SKM-1 treated with dmso at 0.1 percent for 144 hours (cell line): ENCODE results near the gene FBXO27.
"Not testable (repeated sequence)": the region's sequence is repeated elsewhere in the genome, so short reads cannot be mapped to it uniquely, and the experiment has no call there.

Source experiments
- DNase-seq: peaks from one replicate; lab custom pipeline; 2025; ENCODE audit not compliant: unreplicated experiment; lab: John Stamatoyannopoulos, UW

The FBXO27 gene

GRCh38 chr19:38989066-38989605 is 43.2 kb downstream of the FBXO27 start:
- no peak for DNase-seq

- DNase-seq, result not testable (repeated sequence)
Observed at GRCh38 chr19:38988627-38989026, 43.7 kb downstream of the FBXO27 start.

DNA sequence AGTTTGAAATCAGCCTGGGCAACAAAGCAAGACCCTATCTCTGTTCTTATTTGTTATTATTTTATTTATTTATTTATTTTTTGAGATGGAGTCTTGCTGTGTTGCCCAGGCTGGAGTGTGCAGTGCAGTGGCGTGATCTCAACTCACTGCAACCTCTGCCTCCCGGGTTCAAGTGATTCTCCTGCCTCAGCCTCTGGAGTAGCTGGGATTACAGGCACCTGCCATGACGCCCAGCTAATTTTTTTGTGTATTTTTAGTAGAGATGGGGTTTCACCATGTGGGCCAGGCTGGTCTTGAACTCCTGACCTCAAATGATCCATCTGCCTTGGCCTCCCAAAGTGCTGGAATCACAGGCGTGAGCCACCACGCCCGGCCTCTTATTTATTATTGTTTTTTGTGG is 44.6 kb downstream of the FBXO27 start:
- not testable (repeated sequence) for DNase-seq

GRCh38 chr19:38985262-38985661 is 47.1 kb downstream of the FBXO27 start:
- no peak for DNase-seq

DNA sequence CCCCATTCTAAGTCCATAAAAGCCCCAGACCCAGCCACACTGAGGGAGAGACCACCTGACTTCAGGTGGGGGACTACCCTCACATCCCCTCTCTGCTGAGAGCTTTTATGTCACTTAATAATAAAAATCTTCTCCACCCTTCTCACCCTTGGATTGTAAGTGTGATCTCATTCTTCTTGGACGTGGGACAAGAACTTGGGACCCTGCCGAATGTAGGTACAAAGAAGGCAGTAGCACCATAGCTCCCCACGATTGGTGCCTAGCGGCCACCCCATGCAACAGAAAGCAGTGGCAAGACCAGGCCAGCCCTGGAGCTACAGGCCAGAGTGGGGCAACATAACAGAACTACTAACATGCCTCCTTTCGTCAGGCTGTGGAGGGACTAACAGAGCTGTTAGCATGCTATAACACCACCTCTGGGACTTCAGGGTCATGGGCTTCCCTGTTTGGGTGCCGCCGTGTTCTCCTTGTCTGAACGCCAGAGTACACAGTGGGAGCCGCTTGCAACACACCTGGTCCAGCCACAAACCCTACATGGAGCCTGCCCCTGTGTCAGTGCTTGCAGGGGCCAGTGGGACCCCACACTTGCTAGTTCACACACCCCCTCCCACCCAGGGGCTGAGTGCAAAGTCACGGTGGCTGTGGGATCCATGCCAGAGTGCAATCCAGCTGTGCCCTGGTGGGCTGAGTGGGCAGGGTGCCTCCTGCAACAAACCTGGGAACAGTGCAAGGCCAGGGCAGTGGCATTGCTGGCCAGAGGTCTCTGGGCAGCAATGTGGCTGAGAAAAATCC is 51.6 kb downstream of the FBXO27 start:
- DNase-seq, result no peak

DNA sequence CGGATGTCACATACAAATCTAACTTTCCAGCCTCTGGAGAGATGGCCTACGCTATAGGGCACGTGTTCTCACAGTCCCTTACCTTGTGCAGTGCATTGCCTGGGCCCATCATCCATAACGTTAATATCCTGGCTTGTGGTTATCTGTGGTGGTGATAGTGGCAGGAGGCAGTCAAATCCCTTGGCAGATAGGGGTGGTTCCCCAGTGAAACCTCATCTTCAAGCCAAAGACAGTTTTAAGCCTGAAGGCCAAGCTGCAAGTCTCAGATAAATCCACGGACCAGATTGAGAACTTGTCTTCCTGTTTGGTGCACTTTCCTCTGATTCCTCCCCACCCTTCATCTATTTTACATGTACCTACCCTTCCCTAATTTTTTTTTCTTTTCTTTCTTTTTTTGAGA is 52.5 kb downstream of the FBXO27 start:
- no peak for DNase-seq

GRCh38 chr19:38978326-38978689 is 54.0 kb downstream of the FBXO27 start:
- no peak for DNase-seq

DNA sequence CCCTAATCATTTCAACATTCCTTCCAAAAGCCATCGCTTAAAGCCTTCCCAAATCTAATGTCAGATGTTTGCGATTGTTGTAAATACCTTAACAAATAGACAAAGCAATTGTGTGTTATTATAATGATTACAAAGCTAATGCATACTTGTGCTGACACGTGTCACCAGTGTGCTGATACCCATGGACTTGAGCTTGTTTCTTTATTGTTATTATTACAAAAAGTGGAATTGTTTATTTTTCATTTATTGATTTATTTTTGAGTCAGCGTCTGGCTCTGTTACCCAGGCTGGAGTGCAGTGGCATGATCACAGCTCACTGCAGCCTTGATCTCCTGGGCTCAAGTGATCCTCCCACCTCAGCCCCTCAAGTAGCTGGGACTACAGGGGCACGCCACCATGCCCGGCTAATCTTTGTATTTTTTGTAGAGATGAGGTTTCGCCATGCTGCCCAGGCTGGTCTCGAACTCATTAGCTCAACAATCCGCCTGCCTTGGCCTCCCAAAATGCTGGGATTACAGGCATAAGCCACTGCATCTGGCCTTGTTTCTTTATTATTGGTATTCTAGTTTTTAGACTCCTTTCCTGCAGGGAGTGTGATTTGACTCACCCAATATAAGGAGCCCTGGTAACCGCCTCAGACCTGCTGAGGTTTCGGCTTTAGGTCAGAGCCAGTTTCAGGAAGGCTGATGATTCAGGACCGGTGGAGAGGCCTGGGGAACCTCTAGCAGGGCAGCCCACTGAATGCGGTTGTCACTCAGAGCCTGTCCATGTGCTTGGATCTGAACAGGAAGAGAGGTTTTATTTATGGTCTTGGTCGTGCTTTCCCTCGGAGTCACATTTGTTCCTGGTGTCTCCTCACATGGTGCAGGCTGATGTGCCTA is 54.7 kb downstream of the FBXO27 start:
- DNase-seq, result no peak

DNA sequence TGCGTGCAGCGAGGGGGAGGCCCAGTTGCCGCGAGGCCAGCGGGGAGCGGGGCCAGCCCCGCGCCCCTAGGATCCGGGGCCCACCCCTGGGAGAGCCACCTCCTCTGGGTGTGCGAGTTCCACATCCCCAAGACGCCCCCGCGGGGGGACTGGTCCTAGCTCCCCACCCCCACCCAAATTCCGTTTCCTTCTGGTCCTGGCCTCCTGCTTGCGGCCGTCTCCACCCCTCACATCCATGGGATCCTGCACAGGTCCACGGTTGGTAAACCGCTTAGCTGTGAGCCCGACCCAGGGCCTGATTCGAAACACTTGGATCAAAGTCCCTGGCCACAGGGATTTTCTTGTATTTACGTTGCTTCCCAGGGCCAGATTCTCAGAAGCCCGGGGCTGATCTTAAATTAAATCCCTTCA is 56.5 kb downstream of the FBXO27 start:
- DNase-seq, result no peak

DNA sequence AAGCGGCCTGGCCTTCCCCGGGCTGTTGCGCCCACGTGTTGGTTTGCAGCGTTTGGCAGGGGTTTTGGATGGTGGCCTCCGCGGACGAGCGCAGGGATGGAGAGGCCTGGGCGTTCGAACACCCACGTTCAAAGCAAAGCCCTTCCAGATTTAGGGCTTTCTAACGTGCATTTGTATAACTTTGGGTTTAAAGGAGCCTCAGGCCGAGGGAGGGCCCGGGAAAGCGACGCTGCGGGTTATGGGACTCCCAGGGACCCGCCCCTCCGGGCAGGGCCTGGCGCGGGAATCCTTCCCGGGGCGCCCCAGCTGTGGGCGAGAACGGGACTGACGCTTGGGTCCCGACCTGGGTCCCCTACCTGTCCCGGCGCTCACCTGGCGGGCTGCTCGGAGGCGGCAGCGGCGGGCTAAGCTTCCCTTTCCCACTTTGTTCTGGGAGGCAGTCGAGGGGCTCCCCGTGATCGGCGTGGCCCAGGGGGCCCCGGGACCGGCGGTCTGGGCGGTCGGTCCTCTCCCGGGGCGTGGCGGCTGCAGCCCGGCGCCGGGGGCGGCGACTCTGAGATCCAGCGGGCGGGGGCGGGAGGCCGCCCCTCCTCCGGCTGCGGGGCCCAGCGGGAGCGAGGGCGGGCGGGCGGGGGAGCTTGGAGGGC is 57.0 kb downstream of the FBXO27 start, which contains the start of gene FBXO17:
Gene FBXO17, minus strand, starts transcription at position 529 of the 647 bp plus-strand sequence. CDS start 25,423 bp downstream, outside the sequence.
- DNase-seq, result no peak

DNA sequence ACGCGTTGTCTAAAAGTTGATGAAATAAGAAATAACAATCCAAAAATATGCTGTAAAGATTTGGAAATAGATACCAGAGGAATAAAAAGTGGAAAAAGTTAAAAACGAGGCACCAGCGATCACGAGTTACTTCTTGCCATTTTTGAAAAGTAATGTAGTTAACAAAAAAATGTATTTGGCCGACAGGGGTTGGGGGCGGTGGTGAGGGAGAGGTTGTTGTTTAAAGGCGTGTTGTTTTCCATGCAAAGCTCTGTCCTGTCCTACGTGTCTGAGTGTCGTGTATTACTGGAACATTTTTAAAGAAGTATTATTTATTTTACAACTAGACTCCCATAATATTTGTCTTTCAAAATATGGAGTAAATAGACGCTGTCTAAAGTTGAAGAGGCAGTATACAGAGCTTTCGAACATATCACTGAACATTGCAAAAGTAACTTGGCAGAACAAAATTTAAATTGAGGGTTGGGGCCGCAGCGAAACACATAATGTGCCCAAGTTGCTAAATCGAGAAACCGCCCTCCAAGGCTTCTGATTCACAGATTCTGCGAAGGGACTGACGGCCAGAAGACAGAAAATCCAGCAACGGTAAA is 57.6 kb downstream of the FBXO27 start:
- no peak for DNase-seq
